A673 (cell line): ENCODE measurements around the gene DLD.

Source experiments
- CTCF ChIP-seq: fragments of 300-800, 200-600 bp; sonication (generic); conservative IDR thresholded peaks from 2 replicates; pipeline ENCODE4 v1.5.1; 2017; ENCODE audit warnings: low read depth, mild to moderate bottlenecking, antibody characterized with exemption, low read length, moderate library complexity, mixed read lengths
- EZH2 ChIP-seq: fragments of 200-600 bp; sonication (generic); IDR thresholded peaks from 2 replicates; pipeline ENCODE4 v1.6.1; 2017; ENCODE audit warnings: borderline replicate concordance, low read depth, mild to moderate bottlenecking, mixed read lengths, antibody characterized with exemption, low read length; ENCODE audit not compliant: poor library complexity, severe bottlenecking

GRCh38 chr7:107900496-107901015 is 9.6 kb downstream of the DLD start:
- TF ChIP-seq CTCF: no peak
- TF ChIP-seq EZH2: no peak
